Skin epidermis (tissue), 12 donors: Measurements from ENCODE around the gene IFT122.
A peak's percentile ranks its signal among the peaks of the same experiment; 100 is the strongest.
"Not testable (repeated sequence)": the region's sequence is repeated elsewhere in the genome, so short reads cannot be mapped to it uniquely, and the experiment has no call there.

Experiments
- H3K27ac ChIP-seq, 21 experiments: fragments of 200-600 bp; sonication (generic) in 11 of 21; one replicate each; pipeline ENCODE4 v1.5.0; 2020; ENCODE audit warnings: mild to moderate bottlenecking in 3 of 21, inconsistent platforms in 2 of 21, moderate library complexity in 2 of 21
- H3K4me3 ChIP-seq, 7 experiments: fragments of 200-600 bp; sonication (generic) in 2 of 7; one replicate each; pipeline ENCODE4 v1.5.0; 2020; ENCODE audit warnings: inconsistent platforms in 2 of 7, mild to moderate bottlenecking in 2 of 7, moderate library complexity in 1 of 7

IFT122 gene

GRCh38 chr3:129461461-129462146, 21.6 kb downstream of the IFT122 start:
- no peak overlapping the region for H3K4me3 ChIP-seq
- peak overlapping the region in 2 of 21 experiments; percentile 13 to 22 for H3K27ac ChIP-seq

GRCh38 chr3:129462361-129462968, 22.4 kb downstream of the IFT122 start:
- Histone ChIP-seq H3K4me3 (no peak overlapping the region), H3K27ac (no peak overlapping the region)

DNA sequence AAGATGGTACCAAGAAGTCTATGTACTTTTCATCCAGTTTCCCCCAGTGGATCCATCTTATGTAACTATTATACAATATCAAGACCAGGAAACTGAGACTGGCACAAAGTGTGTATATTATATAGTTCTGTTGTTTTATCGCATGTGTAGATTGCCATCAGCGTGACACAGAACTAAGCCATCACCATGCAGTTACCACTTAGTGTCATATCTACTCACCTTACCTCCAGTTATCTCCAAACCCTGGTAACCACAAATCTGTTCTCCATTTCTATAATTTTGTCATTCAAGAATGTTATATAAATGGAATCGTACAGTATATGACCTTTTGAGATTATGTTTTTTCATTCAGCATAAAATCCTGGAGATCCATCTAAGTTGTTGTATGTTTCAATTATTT, 23.1 kb downstream of the IFT122 start:
- H3K27ac ChIP-seq: no peak overlapping the region
- H3K4me3 ChIP-seq: no peak overlapping the region

GRCh38 chr3:129463716-129464115, 23.7 kb downstream of the IFT122 start:
- Histone ChIP-seq H3K4me3 (no peak overlapping the region), H3K27ac (no peak overlapping the region)

GRCh38 chr3:129467932-129468331, 27.9 kb downstream of the IFT122 start:
- Histone ChIP-seq H3K4me3 (no peak overlapping the region), H3K27ac (peak overlapping the region in 1 of 21 experiments; percentile 28)

DNA sequence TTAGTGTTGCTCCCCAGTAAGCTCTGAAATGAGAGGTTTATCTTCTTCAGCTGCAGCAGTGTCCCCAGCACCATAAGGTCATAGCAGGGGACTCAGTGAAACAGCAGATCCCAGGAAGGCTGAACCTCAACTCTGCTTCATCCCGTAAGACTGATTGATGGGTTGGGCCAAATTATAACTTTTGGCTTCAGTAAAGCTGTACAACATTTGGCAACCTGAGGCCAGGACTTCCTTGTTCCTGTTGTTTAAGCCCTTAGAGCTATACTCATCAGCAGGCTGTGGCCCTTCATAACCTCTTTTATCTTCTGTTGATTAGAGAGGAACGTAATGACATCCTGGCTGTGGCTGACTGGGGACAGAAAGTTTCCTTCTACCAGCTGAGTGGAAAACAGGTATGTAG, 29.0 kb downstream of the IFT122 start:
- Histone ChIP-seq H3K4me3 (no peak overlapping the region), H3K27ac (peak overlapping the region in 2 of 21 experiments; percentile 0 to 3)

- H3K27ac ChIP-seq: no peak overlapping the region
- H3K4me3 ChIP-seq: no peak overlapping the region
These were observed 30.8 kb downstream of the IFT122 start for GRCh38 chr3:129470861-129471260.

DNA sequence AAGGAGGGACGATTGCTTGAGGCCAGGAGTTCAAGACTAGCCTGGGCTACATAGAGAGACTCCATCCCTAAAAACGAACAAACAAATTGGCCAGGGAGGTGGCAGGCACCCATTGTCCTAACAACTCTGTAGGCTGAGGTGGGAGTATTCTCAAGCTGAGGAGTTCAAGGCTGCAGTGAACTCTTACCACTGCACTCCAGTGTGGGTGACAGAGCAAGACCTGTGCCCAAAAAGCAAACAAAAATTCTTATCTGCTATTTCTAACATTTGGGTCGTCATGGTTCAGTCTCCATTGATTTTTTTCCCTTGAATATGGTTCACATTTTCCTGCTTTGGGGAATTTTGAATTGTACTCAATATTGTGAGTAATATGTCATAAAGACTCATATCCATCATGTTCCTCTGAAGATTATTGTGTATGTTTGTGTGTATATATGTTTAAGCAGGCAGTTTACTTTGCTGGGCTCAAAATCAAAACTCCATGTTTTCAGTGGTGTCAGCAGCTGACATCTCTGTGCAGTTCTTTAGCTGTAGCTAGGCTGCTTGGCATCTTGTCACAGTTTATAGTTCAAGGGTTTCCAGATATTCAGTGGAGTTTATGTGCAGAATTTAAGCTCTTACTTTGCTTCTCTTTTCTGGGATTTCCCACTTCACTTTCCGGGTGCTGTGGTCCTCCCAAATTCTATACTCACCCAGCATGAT, 33.2 kb downstream of the IFT122 start:
- no peak overlapping the region for H3K27ac ChIP-seq
- no peak overlapping the region for H3K4me3 ChIP-seq

GRCh38 chr3:129473769-129474152, 33.7 kb downstream of the IFT122 start:
- H3K27ac ChIP-seq: no peak overlapping the region

DNA sequence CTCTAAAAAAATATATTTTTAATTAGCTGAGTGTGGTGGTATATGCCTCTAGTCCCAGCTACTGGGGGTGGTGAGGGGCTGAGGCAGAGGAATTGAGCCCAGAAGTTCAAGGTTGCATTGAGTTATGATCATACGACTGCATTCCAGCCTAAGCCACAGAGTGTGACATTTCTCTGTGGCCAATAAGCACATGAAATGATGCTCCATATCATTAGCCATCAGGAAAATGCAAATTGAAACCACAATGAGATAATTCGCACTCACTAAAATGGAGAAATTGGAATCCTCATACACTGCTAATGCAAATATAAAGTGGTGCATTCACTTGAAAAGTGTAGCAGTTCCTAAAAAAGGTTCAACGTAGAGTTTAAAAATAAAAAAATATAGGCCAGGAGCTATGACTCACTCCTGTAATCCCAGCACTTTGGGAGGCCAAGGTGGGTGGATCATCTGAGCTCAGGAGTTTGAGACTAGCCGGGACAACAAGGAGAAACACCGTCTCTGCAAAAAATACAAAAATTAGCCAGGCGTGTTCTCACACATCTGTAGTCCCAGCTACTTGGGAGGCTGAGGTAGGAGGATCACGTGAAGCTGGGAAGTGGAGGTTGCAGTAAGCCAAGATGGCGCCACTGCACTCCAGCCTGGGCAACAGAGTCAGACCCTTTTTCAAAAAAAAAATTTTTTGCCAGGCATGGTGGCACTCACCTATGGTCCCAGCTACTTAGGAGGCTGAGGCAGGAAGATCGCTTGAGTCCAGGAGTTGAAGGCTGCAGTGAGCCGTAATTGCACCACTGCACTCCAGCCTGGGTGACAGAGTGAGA, 35.2 kb downstream of the IFT122 start:
- H3K27ac ChIP-seq: no peak overlapping the region
- H3K4me3 ChIP-seq: no peak overlapping the region

More at GRCh38 chr3:129473769-129474152, 33.7 kb downstream of the IFT122 start:
- H3K4me3 ChIP-seq: no peak overlapping the region

- Histone ChIP-seq H3K4me3 (no peak overlapping the region), H3K27ac (no peak overlapping the region)
These were observed 35.8 kb downstream of the IFT122 start for GRCh38 chr3:129475863-129476262.

GRCh38 chr3:129476586-129476985, 36.6 kb downstream of the IFT122 start:
- H3K4me3 ChIP-seq: no peak overlapping the region
- H3K27ac ChIP-seq: no peak overlapping the region

DNA sequence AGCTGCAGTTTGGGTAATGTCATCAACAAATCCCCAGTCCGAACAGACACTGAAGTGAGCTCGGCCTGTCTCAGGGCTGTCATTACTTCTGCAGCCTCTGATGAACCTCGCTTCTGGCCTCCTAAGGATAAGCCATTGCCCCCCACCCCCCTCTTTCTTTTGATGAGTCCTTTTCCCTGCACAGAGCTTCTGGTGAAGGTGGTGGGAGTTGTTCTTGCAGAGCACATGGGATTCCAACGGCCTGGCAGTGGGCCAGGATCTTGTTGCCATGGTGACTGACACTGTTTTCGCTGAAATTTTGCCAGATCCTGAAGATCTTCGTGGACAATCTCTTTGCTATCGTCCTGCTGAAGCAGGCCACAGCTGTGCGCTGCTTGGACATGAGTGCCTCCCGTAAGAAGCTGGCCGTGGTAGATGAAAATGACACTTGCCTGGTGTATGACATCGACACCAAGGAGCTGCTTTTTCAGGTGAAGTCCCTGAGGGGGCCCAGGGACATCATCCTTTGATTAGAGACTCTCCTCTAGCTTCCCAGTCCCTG, 41.3 kb downstream of the IFT122 start:
- H3K4me3 ChIP-seq: not testable (repeated sequence)
- peak overlapping the region in 16 of 21 experiments; percentile 13 to 88 (median 64) for H3K27ac ChIP-seq

- H3K4me3 ChIP-seq: no peak overlapping the region
- H3K27ac ChIP-seq: peak overlapping the region in 19 of 21 experiments; percentile 13 to 88 (median 64)
These were observed 41.8 kb downstream of the IFT122 start for GRCh38 chr3:129481766-129482332.

- H3K4me3 ChIP-seq: no peak overlapping the region
- H3K27ac ChIP-seq: peak overlapping the region in 15 of 21 experiments; percentile 13 to 88 (median 69)
These were observed 42.7 kb downstream of the IFT122 start for GRCh38 chr3:129482721-129483120.

DNA sequence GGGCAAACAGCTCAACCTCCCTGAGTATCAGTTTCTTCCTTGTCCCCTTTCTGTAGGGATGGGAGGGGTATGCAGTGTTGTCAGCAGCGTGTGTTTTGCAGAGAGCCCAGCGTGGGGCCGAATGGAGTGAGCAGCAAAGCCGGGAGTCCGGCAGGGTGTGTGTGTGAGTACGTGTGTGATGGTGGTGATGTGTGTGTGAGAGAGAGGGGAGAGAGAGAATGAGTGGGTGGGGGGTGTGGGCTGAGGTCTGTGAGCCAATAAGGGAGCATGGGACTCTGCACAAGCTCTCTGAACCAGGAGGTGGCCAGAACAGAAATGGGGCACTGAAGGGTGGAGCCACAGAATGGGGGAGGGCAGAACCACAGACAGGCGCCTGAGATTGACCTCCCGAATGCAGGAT, 43.8 kb downstream of the IFT122 start:
- no peak overlapping the region for H3K4me3 ChIP-seq
- no peak overlapping the region for H3K27ac ChIP-seq

- peak overlapping the region in 15 of 21 experiments; percentile 3 to 80 (median 59) for H3K27ac ChIP-seq
- not testable (repeated sequence) for H3K4me3 ChIP-seq
These were observed 45.1 kb downstream of the IFT122 start for GRCh38 chr3:129485146-129485545.

DNA sequence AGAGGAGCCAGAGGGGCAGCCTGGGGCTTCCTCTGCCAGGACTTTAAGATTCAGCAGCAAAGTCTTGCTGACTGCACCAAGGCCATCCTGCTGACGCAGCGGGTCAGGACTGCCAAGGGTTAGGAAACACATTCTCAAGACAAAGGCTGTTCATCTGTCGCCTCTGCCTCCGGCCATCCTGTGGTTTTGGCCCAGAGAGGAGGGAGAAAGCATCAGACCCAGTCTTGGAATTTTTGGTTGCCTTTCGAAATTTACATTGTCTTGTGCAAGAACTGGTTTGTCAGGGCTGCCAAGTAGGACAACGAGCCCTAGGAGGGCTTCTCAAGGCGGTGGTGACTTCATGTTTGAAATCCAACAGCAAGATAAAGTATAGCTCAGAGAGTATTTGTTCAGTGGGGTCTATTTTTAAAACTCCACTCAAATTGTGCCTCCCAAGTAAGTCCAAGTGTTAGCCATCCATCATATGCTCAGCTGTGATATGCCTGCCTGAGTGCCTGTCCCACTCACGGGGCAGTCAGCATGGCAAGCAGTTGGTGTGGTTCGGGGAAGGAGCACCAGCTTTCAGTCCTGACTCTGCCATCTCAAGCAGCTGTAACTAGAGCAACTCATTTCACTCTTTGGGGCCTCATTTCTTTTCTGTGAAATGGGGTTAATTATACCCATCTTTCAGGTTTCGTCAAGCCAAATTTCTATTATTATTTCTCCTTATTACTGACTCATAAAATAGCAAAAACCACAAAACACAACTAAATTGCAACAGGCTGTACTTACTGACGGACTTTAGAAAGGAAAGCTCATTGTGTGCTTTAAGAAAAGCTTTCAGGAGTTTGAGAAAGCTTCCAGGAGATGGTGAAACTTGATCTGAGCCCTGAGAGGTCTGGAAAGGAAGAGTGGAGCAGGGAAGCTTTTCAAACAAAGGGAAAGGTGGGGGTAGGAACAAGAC, 46.0 kb downstream of the IFT122 start:
- Histone ChIP-seq H3K4me3 (no peak overlapping the region), H3K27ac (peak overlapping the region in 20 of 21 experiments; percentile 14 to 82 (median 68))
